WTC11 (cell line): Measurements from ENCODE around the gene FGF12. TPM values are rescaled to one million over a fixed set of nuclear protein-coding genes. Genes with fewer than 3 reads are reported as not detected.

Experiments used
- ATAC-seq: fragments of 200-7000 bp; cut with Tn5 transposase; 2 replicates; pipeline ENCODE4 v1.10.0; 2021; ENCODE audit warnings: mild to moderate bottlenecking, moderate library complexity
- CTCF ChIA-PET: fragments of 300-600 bp; sonication (Branson Sonifier 250); formaldehyde crosslinking; loops from one replicate; lab custom pipeline; 2021; ENCODE audit warnings: antibody characterized with exemption; lab: Charles Lee
- POLR2A ChIA-PET: fragments of 350-600 bp; sonication (Branson Sonifier 250); formaldehyde crosslinking; loops from one replicate; lab custom pipeline; 2021; ENCODE audit warnings: antibody characterized with exemption; lab: Charles Lee
- DNase-seq: peaks from one replicate; pipeline ENCODE4 v3.0.0; 2021; ENCODE audit warnings: low spot score
- H3K27ac Mint-ChIP-seq: 2 replicates; pipeline ENCODE4 v1.8.0; 2021; ENCODE audit warnings: mixed read lengths
- H3K27me3 Mint-ChIP-seq: 2 replicates; pipeline ENCODE4 v1.8.0; 2021; ENCODE audit warnings: low read depth, mild to moderate bottlenecking, moderate library complexity, mixed read lengths
- H3K36me3 Mint-ChIP-seq: 2 replicates; pipeline ENCODE4 v1.8.0; 2021; ENCODE audit warnings: mixed read lengths
- H3K4me1 Mint-ChIP-seq: 2 replicates; pipeline ENCODE4 v1.8.0; 2022; ENCODE audit warnings: mixed read lengths
- H3K4me3 Mint-ChIP-seq: 2 replicates; pipeline ENCODE4 v1.8.0; 2021; ENCODE audit warnings: mild to moderate bottlenecking, moderate library complexity, mixed read lengths
- H3K9me3 Mint-ChIP-seq: 2 replicates; pipeline ENCODE4 v1.8.0; 2021; ENCODE audit warnings: mixed read lengths
- CTCF ChIP-seq: fragments of 200-600 bp; IDR thresholded peaks from 2 replicates; pipeline ENCODE4 v1.8.0; 2022; ENCODE audit warnings: antibody characterized with exemption
- EMX1 ChIP-seq: fragments of 250-450 bp; sonication (Bioruptor Pico); IDR thresholded peaks from 2 replicates; pipeline ENCODE4 v1.8.0; 2021; ENCODE audit warnings: mild to moderate bottlenecking
- HMGA2 ChIP-seq: fragments of 250-450 bp; sonication (Bioruptor Pico); IDR thresholded peaks from 2 replicates; pipeline ENCODE4 v1.4.0; 2021; ENCODE audit warnings: mild to moderate bottlenecking, moderate library complexity
- IRF2 ChIP-seq: sonication (generic); formaldehyde crosslinking; IDR thresholded peaks from 2 replicates; pipeline ENCODE4 v1.8.0; 2022; ENCODE audit warnings: low read depth, missing genetic modification reagents, borderline replicate concordance
- KAT7 ChIP-seq: sonication (generic); formaldehyde crosslinking; IDR thresholded peaks from 2 replicates; pipeline ENCODE4 v1.8.1; 2023; ENCODE audit warnings: missing genetic modification reagents, mild to moderate bottlenecking, borderline replicate concordance
- MXD4 ChIP-seq: fragments of 250-450 bp; sonication (Bioruptor Pico); IDR thresholded peaks from 2 replicates; pipeline ENCODE4 v1.8.0; 2021; ENCODE audit warnings: mild to moderate bottlenecking, moderate library complexity, borderline replicate concordance
- NFATC4 ChIP-seq: fragments of 250-450 bp; sonication (Bioruptor Pico); IDR thresholded peaks from 2 replicates; pipeline ENCODE4 v1.9.0; 2021; ENCODE audit warnings: mild to moderate bottlenecking
- NFYB ChIP-seq: sonication (generic); formaldehyde crosslinking; conservative IDR thresholded peaks from 2 replicates; pipeline ENCODE4 v1.8.0; 2022; ENCODE audit warnings: low read depth, missing genetic modification reagents
- RELA ChIP-seq: sonication (generic); formaldehyde crosslinking; IDR thresholded peaks from 2 replicates; pipeline ENCODE4 v1.8.1; 2022; ENCODE audit warnings: missing genetic modification reagents, mild to moderate bottlenecking, borderline replicate concordance
- TEAD1 ChIP-seq: sonication (generic); formaldehyde crosslinking; IDR thresholded peaks from 2 replicates; pipeline ENCODE4 v1.8.0; 2022; ENCODE audit warnings: mild to moderate bottlenecking, missing genetic modification reagents
- ZNF281 ChIP-seq: sonication (generic); formaldehyde crosslinking; IDR thresholded peaks from 2 replicates; pipeline ENCODE4 v1.8.0; 2023; ENCODE audit warnings: mild to moderate bottlenecking, missing genetic modification reagents
- total RNA-seq: library from RNA; stranded (reverse); gene quantifications from 3 replicates; pipeline ENCODE4 v1.2.3, GENCODE V29; 2021
- TF ChIP-seq, protein P1 (sequence below): sonication (generic); formaldehyde crosslinking; IDR thresholded peaks from 2 replicates; pipeline ENCODE4 v1.8.0; 2022; ENCODE audit warnings: mild to moderate bottlenecking, missing genetic modification reagents
- TF ChIP-seq, protein P2 (sequence below): sonication (generic); formaldehyde crosslinking; IDR thresholded peaks from 2 replicates; pipeline ENCODE4 v1.8.1; 2022; ENCODE audit warnings: mild to moderate bottlenecking, missing genetic modification reagents, moderate library complexity, borderline replicate concordance
- TF ChIP-seq, protein P3 (sequence below): sonication (generic); formaldehyde crosslinking; conservative IDR thresholded peaks from 2 replicates; pipeline ENCODE4 v1.8.1; 2023; ENCODE audit warnings: mild to moderate bottlenecking, low read depth, missing genetic modification reagents, moderate library complexity

The FGF12 gene
- total RNA-seq, 1 experiment from 2014 or later, result 13.5 TPM

DNA sequence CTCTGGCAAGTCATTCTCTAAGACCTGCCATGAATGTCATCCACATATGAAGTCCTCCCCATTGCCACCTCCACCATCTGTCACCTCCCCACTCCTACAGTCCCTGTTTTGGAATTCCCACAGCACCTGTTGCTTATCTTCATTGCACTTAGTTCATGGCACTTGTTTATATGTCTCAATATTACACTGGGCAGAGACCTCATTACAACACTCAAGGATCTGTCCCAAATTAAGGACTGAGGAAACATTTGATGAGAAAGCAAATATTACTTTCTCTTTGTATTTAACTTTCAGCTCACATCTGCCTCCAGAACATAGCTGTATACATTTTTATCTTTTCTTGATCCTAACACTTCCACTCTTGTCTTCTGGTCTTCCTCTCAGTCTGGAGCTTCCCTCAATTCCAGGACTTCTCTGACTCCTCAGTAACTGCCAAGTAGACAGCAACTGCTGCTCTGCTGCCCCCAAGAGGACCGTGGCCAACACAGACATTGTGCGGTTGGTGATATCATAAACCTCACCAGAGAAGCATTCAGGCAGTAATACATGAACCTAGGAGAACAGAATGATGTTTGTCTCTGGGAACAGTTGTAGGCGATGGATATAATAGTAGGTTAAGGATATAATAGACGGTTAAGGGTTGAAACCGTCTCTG, 45.0 kb upstream of the FGF12 start:
- CTCF ChIA-PET, result interaction anchor here (0.6 to 1.2 kb wide), 20 partner anchors 9 to 328 kb away, joined by 3 to 13 read pairs (median 4); partner anchors contain the start of gene FGF12
- TF ChIP-seq CTCF, result peak; percentile 44
- TF ChIP-seq NFATC4 (CRISPR knock-in tag), result no peak
- H3K4me3 Mint-ChIP-seq, result no peak overlapping the region
- no peaks in the 10 kb centered on the region for H3K4me1 Mint-ChIP-seq
- H3K27ac Mint-ChIP-seq, result no peak overlapping the region
- peak; percentile 100 for ATAC-seq
- H3K9me3 Mint-ChIP-seq, result peaks cover 33% of the 10 kb centered on the region
- H3K27me3 Mint-ChIP-seq, result peaks cover 4% of the 10 kb centered on the region
- DNase-seq, result peak; percentile 61
- POLR2A ChIA-PET, result no interaction called here
- peaks cover 29% of the 10 kb centered on the region for H3K36me3 Mint-ChIP-seq

DNA sequence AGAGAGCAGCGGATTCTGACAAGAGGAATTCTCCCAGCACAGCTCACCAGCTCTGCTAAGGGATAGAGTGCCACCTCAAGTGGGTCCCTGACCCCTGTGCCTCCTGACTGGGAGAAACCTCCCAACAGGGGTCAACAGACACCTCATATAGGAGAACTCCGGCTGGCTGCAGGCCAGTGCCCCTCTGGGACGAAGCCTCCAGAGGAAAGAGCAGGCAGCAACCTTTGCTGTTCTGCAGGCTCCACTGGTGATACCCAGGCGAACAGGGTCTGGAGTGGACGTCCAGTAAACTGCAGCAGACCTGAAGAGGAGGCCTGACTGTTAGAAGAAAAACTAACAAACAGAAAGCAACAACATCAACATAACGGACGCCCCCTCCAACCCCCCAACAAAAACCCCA, 31.3 kb upstream of the FGF12 start:
- Mint-ChIP-seq H3K27me3 (peaks cover 3% of the 10 kb centered on the region; the same call in 1 of the 2 replicates), H3K36me3 (peaks cover 3% of the 10 kb centered on the region; the same call in 1 of the 2 replicates), H3K4me1 (peaks cover 10% of the 10 kb centered on the region), H3K4me3 (no peak overlapping the region), H3K9me3 (peaks cover 21% of the 10 kb centered on the region)
- ChIA-PET POLR2A (no interaction called here), CTCF (no interaction called here)
- ATAC-seq, result no peak
- DNase-seq, result no peak
- TF ChIP-seq MXD4 (no peak), NFYB (CRISPR knock-in tag) (no peak), IRF2 (CRISPR knock-in tag) (no peak), CTCF (no peak), ZNF281 (CRISPR knock-in tag) (no peak), TEAD1 (no peak), EMX1 (CRISPR knock-in tag) (no peak), HMGA2 (CRISPR knock-in tag) (no peak), RELA (no peak), KAT7 (no peak)
- TF ChIP-seq, protein P1, sequence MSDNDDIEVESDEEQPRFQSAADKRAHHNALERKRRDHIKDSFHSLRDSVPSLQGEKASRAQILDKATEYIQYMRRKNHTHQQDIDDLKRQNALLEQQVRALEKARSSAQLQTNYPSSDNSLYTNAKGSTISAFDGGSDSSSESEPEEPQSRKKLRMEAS (CRISPR knock-in tag), result no peak
- TF ChIP-seq, protein P2, sequence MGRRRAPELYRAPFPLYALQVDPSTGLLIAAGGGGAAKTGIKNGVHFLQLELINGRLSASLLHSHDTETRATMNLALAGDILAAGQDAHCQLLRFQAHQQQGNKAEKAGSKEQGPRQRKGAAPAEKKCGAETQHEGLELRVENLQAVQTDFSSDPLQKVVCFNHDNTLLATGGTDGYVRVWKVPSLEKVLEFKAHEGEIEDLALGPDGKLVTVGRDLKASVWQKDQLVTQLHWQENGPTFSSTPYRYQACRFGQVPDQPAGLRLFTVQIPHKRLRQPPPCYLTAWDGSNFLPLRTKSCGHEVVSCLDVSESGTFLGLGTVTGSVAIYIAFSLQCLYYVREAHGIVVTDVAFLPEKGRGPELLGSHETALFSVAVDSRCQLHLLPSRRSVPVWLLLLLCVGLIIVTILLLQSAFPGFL, result no peak
- TF ChIP-seq, protein P3, sequence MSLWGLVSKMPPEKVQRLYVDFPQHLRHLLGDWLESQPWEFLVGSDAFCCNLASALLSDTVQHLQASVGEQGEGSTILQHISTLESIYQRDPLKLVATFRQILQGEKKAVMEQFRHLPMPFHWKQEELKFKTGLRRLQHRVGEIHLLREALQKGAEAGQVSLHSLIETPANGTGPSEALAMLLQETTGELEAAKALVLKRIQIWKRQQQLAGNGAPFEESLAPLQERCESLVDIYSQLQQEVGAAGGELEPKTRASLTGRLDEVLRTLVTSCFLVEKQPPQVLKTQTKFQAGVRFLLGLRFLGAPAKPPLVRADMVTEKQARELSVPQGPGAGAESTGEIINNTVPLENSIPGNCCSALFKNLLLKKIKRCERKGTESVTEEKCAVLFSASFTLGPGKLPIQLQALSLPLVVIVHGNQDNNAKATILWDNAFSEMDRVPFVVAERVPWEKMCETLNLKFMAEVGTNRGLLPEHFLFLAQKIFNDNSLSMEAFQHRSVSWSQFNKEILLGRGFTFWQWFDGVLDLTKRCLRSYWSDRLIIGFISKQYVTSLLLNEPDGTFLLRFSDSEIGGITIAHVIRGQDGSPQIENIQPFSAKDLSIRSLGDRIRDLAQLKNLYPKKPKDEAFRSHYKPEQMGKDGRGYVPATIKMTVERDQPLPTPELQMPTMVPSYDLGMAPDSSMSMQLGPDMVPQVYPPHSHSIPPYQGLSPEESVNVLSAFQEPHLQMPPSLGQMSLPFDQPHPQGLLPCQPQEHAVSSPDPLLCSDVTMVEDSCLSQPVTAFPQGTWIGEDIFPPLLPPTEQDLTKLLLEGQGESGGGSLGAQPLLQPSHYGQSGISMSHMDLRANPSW (CRISPR knock-in tag), result no peak
- TF ChIP-seq, all 79 proteins: peak for 0
- H3K27ac Mint-ChIP-seq, result no peak overlapping the region
